SU-DHL-6 (cell line): ENCODE measurements around the gene KAT2B.

Experiments
- H2AFZ ChIP-seq: fragments of 200-600 bp; sonication (generic); 2 replicates; pipeline ENCODE4 v1.6.1; 2014; ENCODE audit warnings: low read depth, mild to moderate bottlenecking, moderate library complexity, mixed read lengths, antibody characterized with exemption, low read length; ENCODE audit not compliant: severe bottlenecking
- H3F3A ChIP-seq: fragments of 200-600 bp; shearing (Covaris generic); 2 replicates; pipeline ENCODE4 v1.6.0; 2016; ENCODE audit warnings: antibody characterized with exemption, mild to moderate bottlenecking; ENCODE audit not compliant: insufficient read depth
- H3K27ac ChIP-seq: fragments of 200-600 bp; sonication (generic); 2 replicates; pipeline ENCODE4 v1.5.1; 2016; ENCODE audit warnings: low read depth, mild to moderate bottlenecking, low read length, moderate library complexity, mixed read lengths
- H3K27me3 ChIP-seq: fragments of 200-600 bp; sonication (generic), shearing (Covaris generic); 2 replicates; pipeline ENCODE4 v1.6.0; 2014; ENCODE audit warnings: mild to moderate bottlenecking, low read length
- H3K36me3 ChIP-seq: fragments of 200-600 bp; sonication (generic); 2 replicates; pipeline ENCODE4 v1.6.1; 2014; ENCODE audit warnings: mild to moderate bottlenecking, low read length, mixed read lengths
- H3K4me2 ChIP-seq: fragments of 300-600, 200-600 bp; shearing (Covaris generic), sonication (generic); 2 replicates; pipeline ENCODE4 v1.6.0; 2014; ENCODE audit warnings: low read length, low read depth, mild to moderate bottlenecking; ENCODE audit not compliant: poor library complexity, severe bottlenecking
- H3K4me3 ChIP-seq: fragments of 200-600 bp; sonication (generic); 2 replicates; pipeline ENCODE4 v1.5.1; 2014; ENCODE audit warnings: antibody characterized with exemption, low read length, mild to moderate bottlenecking, mixed read lengths; ENCODE audit not compliant: insufficient read depth, poor library complexity, severe bottlenecking
- H3K79me2 ChIP-seq: fragments of 200-600 bp; sonication (generic); 2 replicates; pipeline ENCODE4 v1.6.1; 2014; ENCODE audit warnings: mild to moderate bottlenecking, low read length, moderate library complexity; ENCODE audit not compliant: insufficient read depth
- H3K9ac ChIP-seq: fragments of 200-600 bp; sonication (generic); 2 replicates; pipeline ENCODE4 v1.7.0; 2014; ENCODE audit warnings: mild to moderate bottlenecking, low read length
- H3K9me2 ChIP-seq: fragments of 200-600 bp; sonication (generic); replicated peaks from 2 replicates; pipeline ENCODE4 v1.6.1; 2014; ENCODE audit warnings: low read length; ENCODE audit not compliant: insufficient read depth
- H3K9me3 ChIP-seq: fragments of 200-600 bp; sonication (generic); 2 replicates; pipeline ENCODE4 v1.6.1; 2014; ENCODE audit warnings: low read length, mixed read lengths; ENCODE audit not compliant: insufficient read depth
- H4K20me1 ChIP-seq: fragments of 200-600 bp; sonication (generic); 2 replicates; pipeline ENCODE4 v1.6.1; 2014; ENCODE audit warnings: low read depth, mild to moderate bottlenecking, antibody characterized with exemption, low read length, moderate library complexity, mixed read lengths
- EZH2phosphoT487 ChIP-seq: fragments of 200-600 bp; sonication (generic), shearing (Covaris generic); conservative IDR thresholded peaks from 2 replicates; pipeline ENCODE4 v1.6.1; 2018; ENCODE audit warnings: mild to moderate bottlenecking, antibody characterized with exemption, low read length, moderate library complexity, mixed read lengths
- TF ChIP-seq, protein P1 (sequence below): fragments of 200-600 bp; sonication (generic); IDR thresholded peaks from one replicate; pipeline ENCODE4 v1.5.1; 2017; ENCODE audit warnings: antibody characterized with exemption, mild to moderate bottlenecking, low read length, moderate library complexity; ENCODE audit not compliant: insufficient read depth, poor library complexity, severe bottlenecking

Gene KAT2B

DNA sequence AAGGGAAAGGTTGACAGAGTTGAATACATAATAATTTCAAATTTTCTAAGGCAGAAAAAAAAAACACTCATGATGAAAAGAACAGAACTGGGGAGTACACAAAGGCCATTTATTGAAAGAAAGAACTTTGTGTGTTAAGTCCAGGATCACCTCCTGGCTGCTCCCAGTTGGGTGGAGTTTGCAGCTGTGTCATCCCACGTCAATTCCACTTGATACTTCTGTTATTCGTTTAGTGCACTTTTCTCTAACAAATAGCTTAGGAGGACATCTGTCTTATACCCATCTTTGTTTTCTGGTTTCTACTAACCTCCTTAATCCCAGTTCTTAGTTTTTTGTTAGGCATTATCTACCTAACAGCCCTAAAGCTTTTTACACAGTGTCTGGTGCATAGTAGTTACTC is 101.1 kb downstream of the KAT2B start:
- no peak overlapping the region for H2AFZ ChIP-seq
- no peaks in the 10 kb centered on the region for H3F3A ChIP-seq
- H3K36me3 ChIP-seq = peaks cover 5% of the 10 kb centered on the region; the same call in 1 of the 2 replicates
- TF ChIP-seq EZH2phosphoT487 = no peak
- TF ChIP-seq, protein P1, sequence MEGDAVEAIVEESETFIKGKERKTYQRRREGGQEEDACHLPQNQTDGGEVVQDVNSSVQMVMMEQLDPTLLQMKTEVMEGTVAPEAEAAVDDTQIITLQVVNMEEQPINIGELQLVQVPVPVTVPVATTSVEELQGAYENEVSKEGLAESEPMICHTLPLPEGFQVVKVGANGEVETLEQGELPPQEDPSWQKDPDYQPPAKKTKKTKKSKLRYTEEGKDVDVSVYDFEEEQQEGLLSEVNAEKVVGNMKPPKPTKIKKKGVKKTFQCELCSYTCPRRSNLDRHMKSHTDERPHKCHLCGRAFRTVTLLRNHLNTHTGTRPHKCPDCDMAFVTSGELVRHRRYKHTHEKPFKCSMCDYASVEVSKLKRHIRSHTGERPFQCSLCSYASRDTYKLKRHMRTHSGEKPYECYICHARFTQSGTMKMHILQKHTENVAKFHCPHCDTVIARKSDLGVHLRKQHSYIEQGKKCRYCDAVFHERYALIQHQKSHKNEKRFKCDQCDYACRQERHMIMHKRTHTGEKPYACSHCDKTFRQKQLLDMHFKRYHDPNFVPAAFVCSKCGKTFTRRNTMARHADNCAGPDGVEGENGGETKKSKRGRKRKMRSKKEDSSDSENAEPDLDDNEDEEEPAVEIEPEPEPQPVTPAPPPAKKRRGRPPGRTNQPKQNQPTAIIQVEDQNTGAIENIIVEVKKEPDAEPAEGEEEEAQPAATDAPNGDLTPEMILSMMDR = no peak
- no peak overlapping the region for H3K4me2 ChIP-seq
- H3K9me3 ChIP-seq = no peaks in the 10 kb centered on the region
- H3K79me2 ChIP-seq = no peaks in the 10 kb centered on the region
- H3K9me2 ChIP-seq = no peaks in the 10 kb centered on the region
- H3K27me3 ChIP-seq = no peaks in the 10 kb centered on the region
- no peaks in the 10 kb centered on the region for H4K20me1 ChIP-seq
- no peak overlapping the region for H3K4me3 ChIP-seq
- H3K9ac ChIP-seq = no peak overlapping the region
- H3K27ac ChIP-seq = no peak overlapping the region

DNA sequence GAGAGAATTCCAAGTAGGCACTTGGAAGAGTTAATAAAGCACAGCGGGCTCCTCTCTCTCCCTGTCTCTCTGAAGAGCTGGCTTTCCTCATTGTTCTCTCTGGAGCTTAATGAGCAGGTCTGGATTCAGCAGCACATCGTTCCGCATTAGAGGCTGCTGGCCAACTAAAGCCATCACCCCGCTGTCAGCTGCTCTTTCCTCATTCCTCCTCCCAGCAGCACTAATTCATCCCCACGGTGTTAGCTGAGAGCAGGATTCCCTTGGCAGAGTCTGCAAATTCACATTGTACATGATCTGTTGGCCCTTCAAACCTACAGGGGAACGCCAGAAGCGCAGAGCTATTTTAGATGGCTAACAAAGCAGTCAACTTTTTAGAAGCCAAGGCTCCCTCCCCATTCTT is 101.6 kb downstream of the KAT2B start:
- Histone ChIP-seq H3K9me2 (no peaks in the 10 kb centered on the region), H3K36me3 (peaks cover 5% of the 10 kb centered on the region; the same call in 1 of the 2 replicates), H3K27ac (no peak overlapping the region), H3K4me3 (no peak overlapping the region), H4K20me1 (no peaks in the 10 kb centered on the region), H3K4me2 (no peak overlapping the region), H2AFZ (no peak overlapping the region), H3K27me3 (no peaks in the 10 kb centered on the region), H3K79me2 (no peaks in the 10 kb centered on the region), H3K9me3 (no peaks in the 10 kb centered on the region), H3K9ac (no peak overlapping the region), H3F3A (no peaks in the 10 kb centered on the region)
- no peak for TF ChIP-seq EZH2phosphoT487
- TF ChIP-seq, protein P1 = no peak

DNA sequence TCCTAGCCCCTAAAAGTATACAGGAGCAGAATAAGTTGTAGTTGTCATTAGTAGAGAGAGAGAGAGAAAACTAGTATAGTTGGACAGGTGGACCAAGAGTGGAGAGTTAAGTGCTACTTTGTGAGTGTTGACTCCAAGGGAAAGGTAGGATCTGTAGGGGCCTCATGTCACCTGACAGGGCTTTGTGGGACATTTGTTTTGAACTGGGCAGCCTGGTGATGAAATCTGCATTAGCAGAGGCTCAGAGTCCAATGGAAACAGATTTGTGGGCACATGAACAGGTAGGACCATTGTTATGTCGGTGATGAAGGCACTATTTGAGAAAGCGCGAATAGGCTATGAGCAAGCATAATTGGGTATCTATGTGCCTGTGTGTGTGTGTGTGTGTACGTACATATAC is 102.3 kb downstream of the KAT2B start:
- Histone ChIP-seq H3K36me3 (peaks cover 5% of the 10 kb centered on the region; the same call in 1 of the 2 replicates), H3F3A (no peaks in the 10 kb centered on the region), H3K27ac (no peak overlapping the region), H3K4me2 (no peak overlapping the region), H4K20me1 (no peaks in the 10 kb centered on the region), H3K9me2 (no peaks in the 10 kb centered on the region), H3K27me3 (no peaks in the 10 kb centered on the region), H3K9ac (no peak overlapping the region), H2AFZ (no peak overlapping the region), H3K79me2 (no peaks in the 10 kb centered on the region), H3K9me3 (no peaks in the 10 kb centered on the region), H3K4me3 (no peak overlapping the region)
- TF ChIP-seq, protein P1 = no peak
- TF ChIP-seq EZH2phosphoT487 = no peak

DNA sequence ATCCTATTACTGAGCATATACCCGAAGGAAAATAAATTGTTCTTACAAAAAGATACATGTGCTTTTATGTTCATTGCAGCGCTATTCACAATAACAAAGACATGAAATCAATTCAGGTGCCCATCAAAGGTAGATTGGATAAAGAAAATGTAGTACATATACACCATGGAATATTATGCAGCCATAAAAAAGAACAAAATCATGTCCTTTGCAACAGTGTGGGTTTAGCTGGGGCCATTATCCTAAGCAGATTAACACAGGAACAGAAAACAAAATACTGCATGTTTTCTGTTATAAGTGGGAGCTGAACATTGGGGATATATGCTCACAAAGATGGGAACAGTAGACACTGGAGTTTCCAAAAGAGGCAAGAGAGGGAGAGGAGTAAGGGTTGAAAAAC is 103.3 kb downstream of the KAT2B start:
- no peaks in the 10 kb centered on the region for H3K9me2 ChIP-seq
- no peaks in the 10 kb centered on the region for H3F3A ChIP-seq
- no peak overlapping the region for H3K27ac ChIP-seq
- H3K27me3 ChIP-seq = no peaks in the 10 kb centered on the region
- H4K20me1 ChIP-seq = no peaks in the 10 kb centered on the region
- H3K9ac ChIP-seq = no peak overlapping the region
- no peak overlapping the region for H2AFZ ChIP-seq
- TF ChIP-seq, protein P1 = no peak
- TF ChIP-seq EZH2phosphoT487 = no peak
- no peak overlapping the region for H3K4me3 ChIP-seq
- H3K36me3 ChIP-seq = peaks cover under 1% of the 10 kb centered on the region; the same call in 1 of the 2 replicates
- no peaks in the 10 kb centered on the region for H3K9me3 ChIP-seq
- H3K4me2 ChIP-seq = no peak overlapping the region
- no peaks in the 10 kb centered on the region for H3K79me2 ChIP-seq
